Smooth muscle cell of the coronary artery (primary cell): Measurements from ENCODE around the gene HINT1. TPM values are rescaled to one million over a fixed set of nuclear protein-coding genes. Genes with fewer than 3 reads are reported as not detected.

ENCODE experiments used
- total RNA-seq: library from RNA; depleted of rRNA; stranded (reverse); fragments of >200 nt; gene quantifications from 2 replicates; pipeline ENCODE4 v1.2.3, GENCODE V29; 2014; ENCODE audit warnings: low replicate concordance

The HINT1 gene
- total RNA-seq: 204 and 249 TPM in 2 replicates

GRCh38 chr5:131165119-131165727 is at the start of gene HINT1:
Gene HINT1, minus strand, starts transcription at chr5:131165256. Its CDS starts 51 bp downstream, at chr5:131165205.

GRCh38 chr5:131170540-131171275 is 5.7 kb upstream of the HINT1 start, which contains the start of gene LYRM7:
Gene LYRM7, plus strand, starts transcription at chr5:131170944. Its CDS starts 77 bp downstream, at chr5:131171021.

Other genes with a start within 250 kb of the HINT1 start
- gene LYRM7, start 5.7 kb upstream of the HINT1 start, total RNA-seq: 3.0 and 9.5 TPM in 2 replicates
- 8.9 and 21.6 TPM in 2 replicates for gene CDC42SE2, start 98.8 kb upstream of the HINT1 start, total RNA-seq